CD14-positive monocyte (primary cell): ENCODE measurements around the gene FAM171A1. TPM values are rescaled to one million over a fixed set of nuclear protein-coding genes. Genes with fewer than 3 reads are reported as not detected.

Experiments used
- DNase-seq, 3 donors: peaks; one replicate each; pipeline ENCODE4 v3.0.0-alpha.2; 2011 to 2022
- H2AFZ ChIP-seq: 2 replicates; pipeline ENCODE4 v1.6.0; 2012; ENCODE audit warnings: mild to moderate bottlenecking, low read depth, low read length, inconsistent platforms; ENCODE audit not compliant: insufficient read depth, poor library complexity, severe bottlenecking
- H3K27ac ChIP-seq, 2 donors: 1 replicate in 1 of 2; 2 replicates in 1 of 2; pipeline ENCODE4 v1.5.1; 2012 to 2013; ENCODE audit warnings: low read length in 2 of 2, control low read depth in 1 of 2, inconsistent platforms in 1 of 2, low read depth in 1 of 2, mild to moderate bottlenecking in 1 of 2
- H3K27me3 ChIP-seq, 2 donors: one replicate each; pipeline versions ENCODE4 v1.6.0 to v1.6.1; 2011 to 2013; ENCODE audit warnings: low read length in 2 of 2; ENCODE audit not compliant: control insufficient read depth in 2 of 2, insufficient read depth in 2 of 2
- H3K36me3 ChIP-seq, 2 donors: replicated peaks in 1 of 2; 1 replicate in 1 of 2; 2 replicates in 1 of 2; pipeline versions ENCODE4 v1.5.1 to v1.6.1; 2012 to 2013; ENCODE audit warnings: low read length in 2 of 2, control low read depth in 1 of 2, inconsistent platforms in 1 of 2, mild to moderate bottlenecking in 1 of 2; ENCODE audit not compliant: insufficient read depth in 2 of 2, control insufficient read depth in 1 of 2
- H3K4me1 ChIP-seq, 2 donors: 1 replicate in 1 of 2; 2 replicates in 1 of 2; pipeline versions ENCODE4 v1.5.1 to v1.6.1; 2012 to 2013; ENCODE audit warnings: low read length in 2 of 2, control low read depth in 1 of 2, inconsistent platforms in 1 of 2, mild to moderate bottlenecking in 1 of 2, moderate library complexity in 1 of 2; ENCODE audit not compliant: insufficient read depth in 2 of 2, control insufficient read depth in 1 of 2
- H3K4me2 ChIP-seq: replicated peaks from 2 replicates; pipeline ENCODE3; 2012; ENCODE audit warnings: low read length, moderate library complexity, mild to moderate bottlenecking; ENCODE audit not compliant: poor library complexity, severe bottlenecking; ENCODE audit errors: extremely low read depth
- H3K4me3 ChIP-seq, 3 experiments: fragments of 200-600 bp in 1 of 3; sonication (generic) in 1 of 3; replicated peaks in 1 of 3; 1 replicate in 2 of 3; 2 replicates in 1 of 3; pipeline ENCODE4 v1.5.1; 2011 to 2013; ENCODE audit warnings: low read length in 3 of 3, mild to moderate bottlenecking in 3 of 3, control low read depth in 2 of 3, low read depth in 2 of 3, inconsistent platforms in 1 of 3, moderate library complexity in 1 of 3
- H3K79me2 ChIP-seq: 2 replicates; pipeline ENCODE4 v1.6.0; 2012; ENCODE audit warnings: mild to moderate bottlenecking, control low read depth, inconsistent platforms, low read length, moderate library complexity; ENCODE audit not compliant: insufficient read depth
- H3K9ac ChIP-seq: 2 replicates; pipeline ENCODE4 v1.6.0; 2017; ENCODE audit warnings: low read length, mild to moderate bottlenecking; ENCODE audit not compliant: insufficient read depth, poor library complexity, severe bottlenecking
- H3K9me3 ChIP-seq, 2 donors: replicated peaks in 1 of 2; 1 replicate in 1 of 2; 2 replicates in 1 of 2; pipeline versions ENCODE4 v1.5.1 to v1.6.1; 2012 to 2013; ENCODE audit warnings: low read length in 2 of 2, control low read depth in 1 of 2; ENCODE audit not compliant: control insufficient read depth in 1 of 2, insufficient read depth in 1 of 2
- H4K20me1 ChIP-seq: 2 replicates; pipeline ENCODE4 v1.6.0; 2012; ENCODE audit warnings: mild to moderate bottlenecking, low read length, control low read depth, moderate library complexity; ENCODE audit not compliant: insufficient read depth
- H3K27ac Mint-ChIP-seq, 7 donors: one replicate each; pipeline ENCODE4 v1.8.0; 2020; ENCODE audit warnings: mild to moderate bottlenecking in 7 of 7, mixed read lengths in 7 of 7, moderate library complexity in 6 of 7, inconsistent platforms in 2 of 7
- H3K27me3 Mint-ChIP-seq, 3 donors: one replicate each; pipeline ENCODE4 v1.8.0; 2021 to 2022; ENCODE audit warnings: low read depth in 3 of 3, mild to moderate bottlenecking in 3 of 3, mixed read lengths in 3 of 3, moderate library complexity in 3 of 3, inconsistent platforms in 1 of 3
- H3K36me3 Mint-ChIP-seq, 2 donors: one replicate each; pipeline ENCODE4 v1.8.0; 2020; ENCODE audit warnings: mixed read lengths in 2 of 2, inconsistent platforms in 1 of 2, mild to moderate bottlenecking in 1 of 2
- H3K4me1 Mint-ChIP-seq: one replicate; pipeline ENCODE4 v1.8.0; 2020; ENCODE audit warnings: mild to moderate bottlenecking, mixed read lengths
- H3K4me3 Mint-ChIP-seq, 2 donors: one replicate each; pipeline ENCODE4 v1.8.0; 2020; ENCODE audit warnings: mild to moderate bottlenecking in 2 of 2, mixed read lengths in 2 of 2, moderate library complexity in 1 of 2
- H3K9me3 Mint-ChIP-seq, 7 donors: one replicate each; pipeline ENCODE4 v1.8.0; 2020 to 2022; ENCODE audit warnings: mixed read lengths in 7 of 7, mild to moderate bottlenecking in 6 of 7, moderate library complexity in 6 of 7, inconsistent platforms in 2 of 7
- CTCF ChIP-seq: fragments of 200-600 bp; IDR thresholded peaks from one replicate; pipeline ENCODE4 v1.8.0; 2022; ENCODE audit warnings: antibody characterized with exemption, mild to moderate bottlenecking
- WGBS: methylation state at CpG from one replicate; pipeline ENCODE4 v1.1.5; 2013; ENCODE audit warnings: missing lambda C conversion rate; ENCODE audit not compliant: insufficient coverage; 5-methylcytosine and 5-hydroxymethylcytosine counted together
- intact Hi-C, 2 donors: fragments of 100-400 bp; cut with micrococcal nuclease; formaldehyde crosslinking; loops; one replicate each; pipeline versions ENCODE4 v1.15.0 to v1.15.1; 2023
- polyA minus RNA-seq: library from RNA; depleted of rRNA, polyadenylated mRNA; stranded (reverse); fragments of >200 nt; gene quantifications from 2 replicates; pipeline ENCODE4 v1.2.3, GENCODE V29; 2012
- polyA plus RNA-seq, 3 donors: library from polyadenylated mRNA; depleted of rRNA in 1 of 3; unstranded in 2 of 3; stranded (reverse) in 1 of 3; fragments of 300-500 nt in 2 of 3; fragments of >200 nt in 1 of 3; fragmentation: Illumina TruSeq in 2 of 3; gene quantifications; 1 replicate in 2 of 3; 2 replicates in 1 of 3; pipeline ENCODE4 v1.2.3, GENCODE V29; 2012 to 2021
- total RNA-seq, 12 experiments: library from RNA in 1 of 12; stranded (reverse) in 1 of 12; fragments of 120-200 nt in 1 of 12; gene quantifications; one replicate each; pipeline ENCODE4 v1.2.4 and lab custom pipeline; 2013 to 2026; ENCODE audit warnings: mixed read lengths in 6 of 12, inconsistent platforms in 1 of 12

Gene FAM171A1
- 0.08 TPM for total RNA-seq (2013)
- polyA plus RNA-seq (not detected), polyA minus RNA-seq (not detected in 2 replicates), total RNA-seq (lab: John Stamatoyannopoulos, UW) (0 to 3.8 (median 0.08) reads per million in 11 experiments)

GRCh38 chr10:15370856-15371701, at the start of gene FAM171A1:
FAM171A1 (minus strand) TSS chr10:15371289; CDS start chr10:15371052, 237 bp downstream.
- peaks cover 3% of the 10 kb centered on the region in 2 donors for H3K36me3 Mint-ChIP-seq
- no peak within 1 kb of the TSS for H3K27ac Mint-ChIP-seq
- Histone ChIP-seq H3K4me3 (no peak within 1 kb of the TSS), H3K36me3 (no peaks in the 10 kb centered on the region), H3K79me2 (no peaks in the 10 kb centered on the region), H2AFZ (no peak within 1 kb of the TSS), H3K9ac (no peak within 1 kb of the TSS), H3K4me1 (no peaks in the 10 kb centered on the region), H3K27me3 (peaks cover 55 to 78% of the 10 kb centered on the region in 2 donors), H3K27ac (no peak within 1 kb of the TSS), H3K4me2 (no peak within 1 kb of the TSS), H3K9me3 (peaks cover 0 to 13% of the 10 kb centered on the region in 2 donors), H4K20me1 (no peaks in the 10 kb centered on the region)
- peaks cover 0 to 7% (median 6%) of the 10 kb centered on the region in 7 donors for H3K9me3 Mint-ChIP-seq
- H3K4me1 Mint-ChIP-seq = peaks cover 3% of the 10 kb centered on the region
- H3K27me3 Mint-ChIP-seq = peaks cover 77 to 85% (median 82%) of the 10 kb centered on the region in 3 donors
- under 1% methylated on average over 111 of the region's 115 CpGs for WGBS
- TF ChIP-seq CTCF = no peak
- peak within 1 kb of the TSS; percentile 28 to 85 for H3K4me3 Mint-ChIP-seq
- intact Hi-C loops = no loop called here
- no peak for DNase-seq

- H3K4me3 Mint-ChIP-seq = no peak overlapping the region
- H4K20me1 ChIP-seq = no peaks in the 10 kb centered on the region
- no peaks in the 10 kb centered on the region for H3K4me1 ChIP-seq
- H3K4me3 ChIP-seq = no peak overlapping the region
- H2AFZ ChIP-seq = no peak overlapping the region
- DNase-seq = peak in 1 of 3 donors; percentile 0
- H3K4me2 ChIP-seq = no peak overlapping the region
- peaks cover 0 to 11% (median 7%) of the 10 kb centered on the region in 7 donors for H3K9me3 Mint-ChIP-seq
- H3K27ac Mint-ChIP-seq = no peak overlapping the region
- H3K27ac ChIP-seq = no peak overlapping the region
- TF ChIP-seq CTCF = no peak
- H3K79me2 ChIP-seq = no peaks in the 10 kb centered on the region
- intact Hi-C loops = no loop called here
- H3K27me3 ChIP-seq = no peaks in the 10 kb centered on the region
- 100% methylated on average over 2 of the region's 4 CpGs for WGBS
- H3K36me3 Mint-ChIP-seq = no peaks in the 10 kb centered on the region
- peaks cover 2% of the 10 kb centered on the region for H3K4me1 Mint-ChIP-seq
- H3K27me3 Mint-ChIP-seq = peaks cover 0 to 3% (median 0%) of the 10 kb centered on the region in 3 donors
- H3K9ac ChIP-seq = no peak overlapping the region
- no peaks in the 10 kb centered on the region for H3K9me3 ChIP-seq
- no peaks in the 10 kb centered on the region for H3K36me3 ChIP-seq
Observed at GRCh38 chr10:15420858-15421257, 49.8 kb upstream of the FAM171A1 start.
